ENCODE measurements around the gene IL36RN.

- TF ChIP-seq, protein P1, sequence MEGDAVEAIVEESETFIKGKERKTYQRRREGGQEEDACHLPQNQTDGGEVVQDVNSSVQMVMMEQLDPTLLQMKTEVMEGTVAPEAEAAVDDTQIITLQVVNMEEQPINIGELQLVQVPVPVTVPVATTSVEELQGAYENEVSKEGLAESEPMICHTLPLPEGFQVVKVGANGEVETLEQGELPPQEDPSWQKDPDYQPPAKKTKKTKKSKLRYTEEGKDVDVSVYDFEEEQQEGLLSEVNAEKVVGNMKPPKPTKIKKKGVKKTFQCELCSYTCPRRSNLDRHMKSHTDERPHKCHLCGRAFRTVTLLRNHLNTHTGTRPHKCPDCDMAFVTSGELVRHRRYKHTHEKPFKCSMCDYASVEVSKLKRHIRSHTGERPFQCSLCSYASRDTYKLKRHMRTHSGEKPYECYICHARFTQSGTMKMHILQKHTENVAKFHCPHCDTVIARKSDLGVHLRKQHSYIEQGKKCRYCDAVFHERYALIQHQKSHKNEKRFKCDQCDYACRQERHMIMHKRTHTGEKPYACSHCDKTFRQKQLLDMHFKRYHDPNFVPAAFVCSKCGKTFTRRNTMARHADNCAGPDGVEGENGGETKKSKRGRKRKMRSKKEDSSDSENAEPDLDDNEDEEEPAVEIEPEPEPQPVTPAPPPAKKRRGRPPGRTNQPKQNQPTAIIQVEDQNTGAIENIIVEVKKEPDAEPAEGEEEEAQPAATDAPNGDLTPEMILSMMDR (IDR thresholded peaks at IDR 0.05; ENCODE audit: poor library complexity, severe bottlenecking) = no peak
- TF ChIP-seq EP300 (conservative IDR thresholded peaks at IDR 0.05; ENCODE audit: poor library complexity, severe bottlenecking) (no peak), EZH2 (IDR thresholded peaks at IDR 0.05; ENCODE audit: borderline replicate concordance, insufficient read depth, low read length, poor library complexity, severe bottlenecking) (no peak), POLR2AphosphoS5 (IDR thresholded peaks at IDR 0.05) (no peak), RAD21 (conservative IDR thresholded peaks at IDR 0.05) (no peak), TAF1 (IDR thresholded peaks at IDR 0.05; ENCODE audit: low read depth) (no peak), SMC3 (conservative IDR thresholded peaks at IDR 0.05; ENCODE audit: poor library complexity) (no peak), MXI1 (conservative IDR thresholded peaks at IDR 0.05; ENCODE audit: poor library complexity, severe bottlenecking) (no peak)
- TF ChIP-seq, protein P2, sequence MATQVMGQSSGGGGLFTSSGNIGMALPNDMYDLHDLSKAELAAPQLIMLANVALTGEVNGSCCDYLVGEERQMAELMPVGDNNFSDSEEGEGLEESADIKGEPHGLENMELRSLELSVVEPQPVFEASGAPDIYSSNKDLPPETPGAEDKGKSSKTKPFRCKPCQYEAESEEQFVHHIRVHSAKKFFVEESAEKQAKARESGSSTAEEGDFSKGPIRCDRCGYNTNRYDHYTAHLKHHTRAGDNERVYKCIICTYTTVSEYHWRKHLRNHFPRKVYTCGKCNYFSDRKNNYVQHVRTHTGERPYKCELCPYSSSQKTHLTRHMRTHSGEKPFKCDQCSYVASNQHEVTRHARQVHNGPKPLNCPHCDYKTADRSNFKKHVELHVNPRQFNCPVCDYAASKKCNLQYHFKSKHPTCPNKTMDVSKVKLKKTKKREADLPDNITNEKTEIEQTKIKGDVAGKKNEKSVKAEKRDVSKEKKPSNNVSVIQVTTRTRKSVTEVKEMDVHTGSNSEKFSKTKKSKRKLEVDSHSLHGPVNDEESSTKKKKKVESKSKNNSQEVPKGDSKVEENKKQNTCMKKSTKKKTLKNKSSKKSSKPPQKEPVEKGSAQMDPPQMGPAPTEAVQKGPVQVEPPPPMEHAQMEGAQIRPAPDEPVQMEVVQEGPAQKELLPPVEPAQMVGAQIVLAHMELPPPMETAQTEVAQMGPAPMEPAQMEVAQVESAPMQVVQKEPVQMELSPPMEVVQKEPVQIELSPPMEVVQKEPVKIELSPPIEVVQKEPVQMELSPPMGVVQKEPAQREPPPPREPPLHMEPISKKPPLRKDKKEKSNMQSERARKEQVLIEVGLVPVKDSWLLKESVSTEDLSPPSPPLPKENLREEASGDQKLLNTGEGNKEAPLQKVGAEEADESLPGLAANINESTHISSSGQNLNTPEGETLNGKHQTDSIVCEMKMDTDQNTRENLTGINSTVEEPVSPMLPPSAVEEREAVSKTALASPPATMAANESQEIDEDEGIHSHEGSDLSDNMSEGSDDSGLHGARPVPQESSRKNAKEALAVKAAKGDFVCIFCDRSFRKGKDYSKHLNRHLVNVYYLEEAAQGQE (IDR thresholded peaks at IDR 0.05; ENCODE audit: borderline replicate concordance) = no peak
These were observed 495 bp upstream of the IL36RN start for GRCh38 chr2:113058411-113058994.
